ENCODE measurements around the gene P2RY6.

P2RY6 gene

GRCh38 chr11:73262851-73263495, 9.2 kb upstream of the P2RY6 start:
- TF ChIP-seq CTCF (IDR thresholded peaks at IDR 0.05; ENCODE audit: control insufficient read depth, insufficient read depth, low read depth, low read length, missing control alignments): no peak
- DNase-seq (ENCODE audit: low read depth): no peak
- H3K4me3 ChIP-seq (ENCODE audit: control insufficient read depth, low read depth, low read length): no peak overlapping the region

DNA sequence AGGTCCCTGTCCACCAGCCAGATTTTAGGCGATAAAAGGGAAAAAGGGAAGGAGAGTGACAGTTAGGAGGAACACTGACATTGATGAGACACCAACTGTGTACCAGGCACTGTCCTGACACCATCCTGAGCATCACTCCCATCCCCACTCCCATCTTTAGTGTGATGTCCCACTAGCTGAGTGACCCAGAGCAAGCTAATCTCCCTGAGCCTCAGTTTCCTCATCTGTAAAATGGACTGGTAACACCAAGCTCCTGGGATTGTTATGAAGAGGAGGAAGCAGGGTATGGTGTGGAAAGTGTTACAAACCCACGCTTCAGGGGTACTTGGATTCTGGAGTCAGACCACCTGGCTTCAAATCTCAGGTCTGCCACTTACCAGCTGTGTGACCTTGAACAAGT, 8.5 kb upstream of the P2RY6 start:
- TF ChIP-seq CTCF (IDR thresholded peaks at IDR 0.05; ENCODE audit: control insufficient read depth, insufficient read depth, low read depth, low read length, missing control alignments): no peak
- H3K4me3 ChIP-seq (ENCODE audit: control insufficient read depth, low read depth, low read length): no peak overlapping the region
- DNase-seq (ENCODE audit: low read depth): no peak

DNA sequence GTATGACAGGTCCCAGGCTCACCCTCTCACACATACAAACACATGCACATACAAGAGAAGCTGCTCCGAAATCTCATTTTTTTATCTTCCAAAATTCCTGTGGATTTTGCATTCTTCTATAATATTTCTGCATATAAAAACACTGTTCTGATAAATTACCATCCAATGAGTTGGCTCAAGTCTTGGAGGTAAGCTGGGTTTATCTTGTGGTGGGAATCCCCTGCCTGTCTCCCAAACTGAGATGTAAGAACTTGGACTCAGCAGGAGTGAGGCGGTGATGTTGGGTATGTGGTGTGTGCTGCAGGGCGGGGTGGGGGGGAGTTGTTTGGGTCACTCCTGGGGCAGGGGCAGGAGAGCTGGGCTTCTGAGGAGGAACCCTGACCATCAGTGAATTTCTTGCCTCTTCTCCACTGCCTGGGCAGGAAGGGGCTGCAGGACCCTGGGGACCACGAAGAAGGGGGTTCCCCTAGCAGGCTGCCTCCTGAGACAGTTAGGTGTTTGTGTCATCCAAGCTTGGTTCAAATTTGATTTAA, 6.8 kb upstream of the P2RY6 start:
- DNase-seq (ENCODE audit: low read depth): no peak

GRCh38 chr11:73265853-73266645, 6.1 kb upstream of the P2RY6 start:
- no peak for TF ChIP-seq CTCF (IDR thresholded peaks at IDR 0.05; ENCODE audit: control insufficient read depth, insufficient read depth, low read depth, low read length, missing control alignments)
- no peak overlapping the region for H3K4me3 ChIP-seq (ENCODE audit: control insufficient read depth, low read depth, low read length)
- no peak for DNase-seq (ENCODE audit: low read depth)

More for the DNA sequence above, 6.8 kb upstream of the P2RY6 start:
- TF ChIP-seq CTCF (IDR thresholded peaks at IDR 0.05; ENCODE audit: control insufficient read depth, insufficient read depth, low read depth, low read length, missing control alignments): no peak
- H3K4me3 ChIP-seq (ENCODE audit: control insufficient read depth, low read depth, low read length): no peak overlapping the region

GRCh38 chr11:73266646-73267020, 5.5 kb upstream of the P2RY6 start:
- no peak for DNase-seq (ENCODE audit: low read depth)
- H3K4me3 ChIP-seq (ENCODE audit: control insufficient read depth, low read depth, low read length): no peak overlapping the region
- TF ChIP-seq CTCF (IDR thresholded peaks at IDR 0.05; ENCODE audit: control insufficient read depth, insufficient read depth, low read depth, low read length, missing control alignments): no peak

DNA sequence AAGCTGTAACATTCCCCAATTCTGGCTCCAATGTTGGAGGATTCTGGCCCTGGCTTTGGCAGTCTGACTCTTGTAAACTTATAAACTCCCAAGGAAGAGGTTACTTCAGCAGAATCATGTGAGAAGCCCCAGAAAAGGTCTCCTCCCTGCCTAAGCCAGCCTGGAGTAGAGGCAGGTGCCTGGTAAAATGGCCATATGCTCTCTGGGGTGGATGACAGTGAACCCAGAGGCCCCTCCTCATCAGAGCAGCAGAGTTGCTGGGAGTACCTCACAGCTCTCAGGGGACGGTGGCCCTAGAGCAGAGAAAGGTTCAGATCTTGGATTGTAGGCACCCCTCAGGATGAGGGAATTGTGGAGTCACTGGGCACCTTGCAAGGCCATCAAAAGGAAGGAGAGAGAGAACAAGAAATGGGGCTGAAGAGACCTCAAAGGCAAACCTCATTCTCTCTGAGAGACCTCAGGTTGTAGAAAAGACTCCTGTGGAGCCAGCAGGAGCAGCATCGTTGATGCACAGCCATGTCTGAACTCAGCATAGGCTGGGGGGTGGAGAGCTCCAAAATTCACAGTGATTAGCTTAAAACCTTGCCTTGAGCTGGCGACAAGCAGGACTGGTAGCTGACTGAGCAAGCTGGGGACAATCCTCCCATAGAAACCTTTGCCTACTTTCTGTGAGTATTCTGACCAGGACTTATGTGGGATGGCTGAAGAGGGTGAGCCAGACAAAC, 4.9 kb upstream of the P2RY6 start:
- DNase-seq (ENCODE audit: low read depth): no peak
- no peak for TF ChIP-seq CTCF (IDR thresholded peaks at IDR 0.05; ENCODE audit: control insufficient read depth, insufficient read depth, low read depth, low read length, missing control alignments)
- H3K4me3 ChIP-seq (ENCODE audit: control insufficient read depth, low read depth, low read length): no peak overlapping the region

Measured in AG09309 (cell line).